NCI-H345 treated with DMSO at 0.1 percent for 48 hours (cell line): ENCODE data around the gene EID2.

Source experiments
- DNase-seq: peaks from one replicate; lab custom pipeline; 2025; ENCODE audit not compliant: unreplicated experiment; lab: John Stamatoyannopoulos, UW

The EID2 gene

GRCh38 chr19:39539165-39539517, 820 bp downstream of the EID2 start:
- no peak for DNase-seq

GRCh38 chr19:39533791-39534190, 6.2 kb downstream of the EID2 start:
- DNase-seq: no peak

GRCh38 chr19:39533003-39533512, 6.9 kb downstream of the EID2 start:
- DNase-seq: no peak

DNA sequence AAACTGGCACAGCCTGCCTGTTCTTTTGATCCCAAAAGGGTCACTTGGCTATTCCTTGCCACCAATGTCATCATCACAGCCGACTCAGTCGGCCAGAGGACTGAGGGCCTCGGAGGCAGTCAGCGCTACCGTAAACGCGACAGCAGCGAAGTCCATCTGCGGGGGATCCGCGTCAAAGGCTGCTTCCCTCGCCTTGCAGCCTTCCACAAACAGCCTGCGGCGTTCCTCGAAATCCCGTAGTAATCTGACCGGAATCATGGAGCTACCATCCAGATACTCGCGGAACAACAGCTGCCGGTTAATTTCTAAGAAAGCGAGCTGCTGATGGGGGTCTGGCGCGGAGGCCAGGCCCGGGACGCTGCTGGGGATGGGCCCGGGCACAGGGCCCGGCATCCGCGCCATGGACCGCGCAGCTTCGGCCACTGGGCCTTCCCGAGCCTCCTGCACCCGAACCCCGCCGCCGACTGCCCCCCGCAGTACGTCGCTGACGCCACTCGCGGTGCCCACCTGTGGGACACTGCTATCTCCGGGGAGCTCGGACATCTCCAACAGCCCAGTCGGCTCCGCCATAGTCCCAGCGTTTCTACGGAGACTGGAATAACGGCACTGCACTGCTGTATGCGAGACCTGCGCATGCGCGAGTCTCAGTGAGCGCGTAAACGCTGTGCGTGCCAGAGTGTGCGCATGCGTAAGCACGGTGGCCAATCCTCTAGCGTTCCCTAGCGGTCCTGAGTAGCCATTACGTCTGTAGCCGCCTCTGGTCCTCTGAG, 7.5 kb downstream of the EID2 start, which contains the start of gene EID2B:
Gene EID2B, minus strand, starts transcription at position 620 of the 770 bp plus-strand sequence. Its CDS starts 50 bp downstream, at position 570.
- peak; percentile 100 for DNase-seq

- no peak for DNase-seq
Measured at GRCh38 chr19:39531834-39532232, 8.1 kb downstream of the EID2 start.

DNA sequence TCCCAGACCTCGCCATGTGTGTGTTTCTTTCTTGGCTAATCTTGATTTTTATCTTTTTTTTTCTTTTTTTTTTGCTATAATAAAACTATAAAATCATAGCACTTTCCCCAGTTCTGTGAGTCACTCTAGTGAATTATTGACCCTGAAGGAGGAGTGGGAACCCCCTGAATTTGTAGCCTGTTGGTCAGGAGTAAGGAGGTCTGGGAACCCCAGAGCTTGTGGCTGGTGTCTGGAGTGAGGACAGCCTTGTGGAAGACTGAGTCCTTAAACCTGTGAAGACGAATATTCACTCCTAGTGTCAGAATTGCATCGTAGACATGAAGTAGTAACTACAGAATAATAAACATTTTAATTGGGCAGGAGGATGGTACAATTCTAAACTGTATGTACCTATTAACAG, 14.8 kb downstream of the EID2 start:
- no peak for DNase-seq

- DNase-seq: no peak
Measured at GRCh38 chr19:39524495-39524894, 15.5 kb downstream of the EID2 start.

GRCh38 chr19:39520541-39521484, 19.1 kb downstream of the EID2 start:
- DNase-seq: no peak

DNA sequence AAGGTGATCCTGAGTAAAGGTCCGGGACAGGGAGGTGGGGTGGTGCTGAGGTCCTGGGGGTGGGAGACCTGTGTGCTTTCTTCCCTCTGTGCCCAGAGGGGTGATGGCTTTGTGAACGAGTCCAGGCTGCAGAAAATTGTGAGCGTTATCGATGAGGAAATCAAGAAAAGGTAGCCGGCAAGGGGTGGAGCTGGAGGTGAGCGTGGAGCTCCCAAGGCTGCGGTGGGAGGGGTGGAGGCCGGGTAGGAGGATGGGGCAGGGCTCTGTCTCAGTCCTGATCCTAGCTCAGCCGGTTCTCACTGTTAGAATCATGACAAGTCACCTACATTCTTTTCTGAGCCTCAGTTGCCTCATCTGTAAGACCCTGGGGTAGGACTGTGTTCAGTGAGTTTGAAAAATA, 21.0 kb downstream of the EID2 start:
- no peak for DNase-seq

DNA sequence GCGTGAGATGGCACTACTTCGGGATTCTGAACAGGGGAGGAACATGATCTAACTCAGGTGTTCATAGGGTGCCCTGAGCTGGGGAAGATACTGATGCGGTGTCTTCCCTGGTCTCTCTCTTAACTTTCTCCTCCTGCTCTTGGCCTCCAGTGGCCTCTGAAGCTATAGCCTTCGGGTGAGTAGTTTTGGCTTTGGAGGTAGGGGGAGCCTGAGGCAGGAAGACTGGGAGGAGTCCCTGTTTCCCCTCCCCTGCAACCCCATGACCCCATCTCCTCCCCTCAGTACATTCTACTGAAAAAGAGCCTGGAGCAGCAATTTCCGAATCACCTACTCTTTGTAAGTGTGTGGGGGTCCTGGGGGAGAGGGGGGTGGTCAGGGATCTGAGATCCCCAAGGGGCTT, 21.5 kb downstream of the EID2 start:
- DNase-seq: no peak

DNA sequence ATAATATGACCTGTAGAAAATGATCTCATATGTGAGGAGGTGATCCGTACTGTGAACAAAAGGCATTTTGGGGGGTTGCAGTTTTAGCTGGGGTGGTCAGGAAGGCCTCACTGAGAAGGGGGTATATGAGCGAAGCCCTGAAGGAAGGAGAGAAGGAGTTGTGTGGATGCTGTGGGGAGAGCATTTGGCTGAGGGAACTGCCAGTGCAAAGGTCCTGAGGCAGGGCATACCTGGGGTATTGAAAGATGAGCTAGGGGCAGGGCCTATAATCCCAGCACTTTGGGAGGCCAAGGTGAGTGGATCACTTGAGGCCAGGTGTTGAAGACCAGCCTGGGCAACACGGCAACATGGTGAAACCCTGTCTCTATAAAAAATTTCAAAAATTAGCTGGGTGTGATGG, 22.5 kb downstream of the EID2 start:
- no peak for DNase-seq

DNA sequence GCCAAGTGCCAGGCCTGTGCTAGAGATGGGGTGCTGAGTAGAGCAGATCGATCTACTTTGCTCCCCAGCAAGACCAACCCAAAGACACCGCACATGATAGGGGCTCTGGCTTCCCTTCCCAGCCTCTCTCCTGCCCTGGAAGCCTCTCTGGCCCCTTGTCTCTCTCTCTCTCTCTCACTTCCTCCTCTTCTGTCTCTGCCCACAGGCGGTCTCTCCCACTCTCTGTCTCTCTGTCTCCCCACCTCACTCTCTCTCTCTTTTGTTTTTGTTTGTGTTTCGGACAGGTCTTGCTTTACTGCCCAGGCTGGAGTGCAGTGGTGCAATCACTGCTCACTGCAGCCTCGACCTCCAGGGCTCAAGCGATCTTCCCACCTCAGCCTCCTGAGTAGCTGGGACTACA, 23.7 kb downstream of the EID2 start:
- no peak for DNase-seq

DNA sequence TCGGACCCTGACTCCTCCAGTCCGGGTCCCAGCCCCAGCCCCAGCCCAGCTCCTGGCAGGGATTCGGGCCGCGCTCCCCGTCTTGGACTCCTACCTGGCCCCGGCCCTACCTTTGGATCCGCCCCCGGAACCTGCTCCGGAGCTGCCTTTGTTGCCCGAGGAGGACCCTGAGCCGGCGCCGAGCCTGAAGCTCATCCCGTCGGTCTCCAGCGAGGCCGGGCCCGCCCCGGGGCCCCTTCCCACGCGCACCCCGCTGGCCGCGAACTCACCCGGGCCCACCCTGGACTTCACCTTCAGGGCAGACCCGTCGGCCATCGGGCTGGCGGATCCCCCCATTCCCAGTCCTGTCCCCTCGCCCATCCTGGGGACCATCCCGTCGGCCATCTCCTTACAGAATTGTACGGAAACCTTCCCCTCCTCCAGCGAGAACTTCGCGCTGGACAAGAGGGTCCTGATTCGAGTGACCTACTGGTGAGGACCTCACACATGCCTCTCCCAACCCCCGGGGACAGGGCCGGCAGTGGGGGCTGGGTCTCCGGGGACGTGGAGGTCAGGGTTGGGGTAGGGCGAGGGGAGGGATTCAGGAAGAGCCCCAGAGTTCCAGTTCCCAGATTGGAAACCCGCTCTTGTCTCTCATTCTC, 24.3 kb downstream of the EID2 start:
- DNase-seq: no peak

DNA sequence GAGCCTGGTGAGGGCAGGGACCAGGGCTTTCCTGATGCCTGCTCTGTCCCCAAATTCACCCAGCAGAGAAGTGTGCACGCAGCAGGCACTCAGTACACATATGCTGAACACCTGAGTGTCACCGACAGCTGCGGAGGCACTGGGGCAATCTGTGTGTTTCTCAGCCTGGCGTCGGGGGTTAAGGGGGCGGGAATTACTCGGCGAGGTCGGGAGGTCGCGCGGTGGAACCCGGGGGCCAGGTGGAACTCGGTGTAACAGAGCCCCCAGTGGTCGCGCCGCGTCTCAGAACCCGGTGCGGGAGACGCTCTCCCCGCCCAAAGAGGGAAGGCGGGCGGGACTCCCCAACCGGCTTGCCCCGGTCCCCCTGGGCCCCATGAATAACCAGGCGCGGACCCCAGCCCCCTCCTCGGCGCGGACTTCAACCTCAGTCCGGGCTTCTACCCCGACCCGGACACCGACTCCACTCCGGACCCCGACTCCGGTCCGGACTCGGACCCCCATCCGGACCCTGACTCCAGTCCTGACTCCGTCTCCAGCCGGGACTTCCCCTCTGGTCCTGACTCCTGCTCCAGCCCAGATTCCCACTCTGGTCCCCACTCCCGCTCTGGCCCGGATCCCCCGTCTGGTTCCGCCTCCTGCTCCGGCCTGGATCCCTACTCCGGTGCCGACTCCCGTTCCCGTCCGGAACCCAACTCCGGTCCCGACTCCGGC, 25.0 kb downstream of the EID2 start, which contains the start of gene SELENOV:
Gene SELENOV, plus strand, starts transcription at position 300 of the 711 bp plus-strand sequence. Its CDS starts 74 bp downstream, at position 374.
- DNase-seq: peak; percentile 47

GRCh38 chr19:39512988-39513387, 27.0 kb downstream of the EID2 start:
- no peak for DNase-seq

DNA sequence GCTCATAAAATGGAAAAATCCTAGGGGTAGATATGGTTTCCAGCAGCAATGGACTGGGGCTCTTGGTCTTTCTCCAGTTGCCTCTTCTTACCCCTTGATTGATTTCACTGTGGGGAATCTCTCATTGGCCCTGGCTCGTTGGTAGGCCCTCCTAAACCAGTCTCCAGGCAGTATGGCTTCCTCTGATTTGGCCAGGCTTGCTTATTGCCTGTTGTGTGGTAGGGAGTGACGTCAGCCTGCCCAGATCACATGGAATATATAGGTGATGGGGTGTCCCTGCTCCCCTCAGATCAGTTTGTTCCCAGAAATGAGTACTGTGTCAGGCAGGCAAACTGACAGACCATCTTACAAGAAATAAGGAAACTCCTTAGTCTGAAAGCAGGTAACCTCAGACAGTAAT, 30.7 kb downstream of the EID2 start:
- no peak for DNase-seq

GRCh38 chr19:39508629-39509028, 31.3 kb downstream of the EID2 start:
- DNase-seq: no peak

DNA sequence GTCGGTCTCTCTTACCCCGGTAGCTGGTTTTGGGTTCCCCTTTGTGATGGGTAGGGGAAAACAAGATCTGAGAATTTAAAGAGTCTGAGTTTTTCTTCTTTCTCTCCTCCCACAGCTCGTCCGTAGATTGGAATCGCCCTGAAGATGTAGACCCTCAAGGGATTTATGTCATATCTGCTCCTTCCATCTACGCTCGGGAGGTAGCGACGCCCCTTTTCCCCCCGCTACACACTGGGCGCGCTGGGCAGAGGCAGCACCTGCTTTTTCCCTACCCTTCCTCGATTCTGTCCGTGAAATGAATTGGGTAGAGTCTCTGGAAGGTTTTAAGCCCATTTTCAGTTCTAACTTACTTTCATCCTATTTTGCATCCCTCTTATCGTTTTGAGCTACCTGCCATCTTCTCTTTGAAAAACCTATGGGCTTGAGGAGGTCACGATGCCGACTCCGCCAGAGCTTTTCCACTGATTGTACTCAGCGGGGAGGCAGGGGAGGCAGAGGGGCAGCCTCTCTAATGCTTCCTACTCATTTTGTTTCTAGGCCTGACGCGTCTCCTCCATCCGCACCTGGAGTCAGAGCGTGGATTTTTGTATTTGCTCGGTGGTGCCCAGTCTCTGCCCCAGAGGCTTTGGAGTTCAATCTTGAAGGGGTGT, 32.1 kb downstream of the EID2 start:
- DNase-seq: no peak

- DNase-seq: peak; percentile 69
Measured at GRCh38 chr19:39506944-39507714, 32.8 kb downstream of the EID2 start.
